HepG2 (cell line): ENCODE measurements around the gene R3HDM4.
"Not testable (repeated sequence)": the region's sequence is repeated elsewhere in the genome, so short reads cannot be mapped to it uniquely, and the experiment has no call there.

Source experiments
- CHD4 ChIP-seq: fragments of 200-600 bp; sonication (generic); IDR thresholded peaks from 2 replicates; pipeline ENCODE4 v1.7.0; 2017; ENCODE audit warnings: mild to moderate bottlenecking, low read length, borderline replicate concordance
- FOXP1 ChIP-seq, 2 experiments: fragments of 450-650 bp in 1 of 2; IDR thresholded peaks; 2 replicates each; pipeline ENCODE4 v1.6.1; 2017 to 2018; ENCODE audit warnings: antibody characterized with exemption in 1 of 2
- HES4 ChIP-seq: sonication (generic); formaldehyde crosslinking; IDR thresholded peaks from 2 replicates; pipeline ENCODE4 v1.9.0; 2021; ENCODE audit warnings: mild to moderate bottlenecking, missing genetic modification reagents, borderline replicate concordance
- HMG20B ChIP-seq: conservative IDR thresholded peaks from 2 replicates; pipeline ENCODE4 v1.6.1; 2016; ENCODE audit warnings: missing genetic modification reagents, missing compliant biosample characterization
- MAFK ChIP-seq, 2 experiments: IDR thresholded peaks in 1 of 2; conservative IDR thresholded peaks in 1 of 2; 2 replicates each; pipeline ENCODE4 v1.6.1; 2011; ENCODE audit warnings: improper control_type of control experiment in 2 of 2, low read length in 2 of 2
- ZFX ChIP-seq: sonication (generic); formaldehyde crosslinking; IDR thresholded peaks from 2 replicates; pipeline ENCODE4 v1.4.0; 2020; ENCODE audit warnings: mild to moderate bottlenecking, low read depth, missing genetic modification reagents, moderate library complexity
- TF ChIP-seq, protein P1 (sequence below): sonication (generic); formaldehyde crosslinking; IDR thresholded peaks from 2 replicates; pipeline ENCODE4 v1.8.0; 2022; ENCODE audit warnings: mild to moderate bottlenecking, missing genetic modification reagents; ENCODE audit not compliant: insufficient replicate concordance

- TF ChIP-seq HMG20B (CRISPR knock-in tag); HES4 (CRISPR knock-in tag); ZFX; FOXP1 (IDR thresholded peaks at IDR 0.05); FOXP1 (CRISPR knock-in tag; IDR thresholded peaks at IDR 0.05); CHD4; MAFK (conservative IDR thresholded peaks at IDR 0.05 in 1 of 2, IDR thresholded peaks at IDR 0.05 in 1 of 2; ENCODE audit: low read length in 2 of 2): not testable (repeated sequence)
- TF ChIP-seq, protein P1, sequence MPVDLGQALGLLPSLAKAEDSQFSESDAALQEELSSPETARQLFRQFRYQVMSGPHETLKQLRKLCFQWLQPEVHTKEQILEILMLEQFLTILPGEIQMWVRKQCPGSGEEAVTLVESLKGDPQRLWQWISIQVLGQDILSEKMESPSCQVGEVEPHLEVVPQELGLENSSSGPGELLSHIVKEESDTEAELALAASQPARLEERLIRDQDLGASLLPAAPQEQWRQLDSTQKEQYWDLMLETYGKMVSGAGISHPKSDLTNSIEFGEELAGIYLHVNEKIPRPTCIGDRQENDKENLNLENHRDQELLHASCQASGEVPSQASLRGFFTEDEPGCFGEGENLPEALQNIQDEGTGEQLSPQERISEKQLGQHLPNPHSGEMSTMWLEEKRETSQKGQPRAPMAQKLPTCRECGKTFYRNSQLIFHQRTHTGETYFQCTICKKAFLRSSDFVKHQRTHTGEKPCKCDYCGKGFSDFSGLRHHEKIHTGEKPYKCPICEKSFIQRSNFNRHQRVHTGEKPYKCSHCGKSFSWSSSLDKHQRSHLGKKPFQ, result not testable (repeated sequence)
Observed at GRCh38 chr19:853614-854220, 59.3 kb downstream of the R3HDM4 start.
